ENCODE results near the gene UVSSA.
"Not testable (repeated sequence)": the region's sequence is repeated elsewhere in the genome, so short reads cannot be mapped to it uniquely, and the experiment has no call there.

Gene UVSSA

GRCh38 chr4:1378559-1379231, 31.7 kb downstream of the UVSSA start:
- no peak for DNase-seq

- DNase-seq: no peak
Measured at GRCh38 chr4:1379351-1379781, 32.4 kb downstream of the UVSSA start.

GRCh38 chr4:1379801-1380331, 32.9 kb downstream of the UVSSA start:
- DNase-seq: no peak

DNA sequence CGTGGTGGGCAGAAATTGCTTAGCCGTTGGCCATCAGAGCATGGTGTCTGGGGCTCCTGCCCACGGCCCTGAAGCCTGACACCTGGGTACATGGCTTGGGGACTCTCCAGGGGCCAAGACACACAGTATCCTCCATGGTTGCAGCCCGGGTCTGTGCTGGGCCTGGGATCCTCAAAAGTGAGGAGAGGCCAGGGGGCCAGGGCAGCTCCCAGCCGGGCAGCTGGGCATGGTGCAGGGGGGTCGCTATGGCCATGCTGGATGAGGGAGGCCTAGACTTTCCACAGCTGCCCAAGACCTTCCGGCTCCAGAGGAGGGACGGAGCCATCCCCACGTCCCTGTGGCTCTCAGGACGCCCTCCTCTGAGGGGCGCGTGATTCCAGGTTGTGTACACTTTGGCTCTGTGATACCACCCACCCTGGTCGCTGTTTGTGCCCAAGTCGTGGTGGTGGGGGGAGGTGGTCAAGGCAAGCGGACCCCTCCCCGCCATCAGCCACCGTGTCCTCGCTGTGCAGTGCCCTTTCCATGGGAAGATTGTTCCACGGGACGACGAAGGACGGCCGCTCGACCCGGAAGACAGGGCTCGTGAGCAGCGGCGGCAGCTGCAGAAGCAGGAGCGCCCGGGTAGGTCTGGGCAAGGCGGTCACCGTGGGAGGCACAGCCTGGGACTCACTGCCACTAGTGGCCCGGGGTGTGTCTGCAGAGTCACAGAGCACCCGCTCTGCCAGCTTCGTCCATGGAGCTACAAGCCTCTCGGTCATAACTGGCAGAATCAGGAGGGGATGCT, 33.6 kb downstream of the UVSSA start:
- DNase-seq: no peak

DNA sequence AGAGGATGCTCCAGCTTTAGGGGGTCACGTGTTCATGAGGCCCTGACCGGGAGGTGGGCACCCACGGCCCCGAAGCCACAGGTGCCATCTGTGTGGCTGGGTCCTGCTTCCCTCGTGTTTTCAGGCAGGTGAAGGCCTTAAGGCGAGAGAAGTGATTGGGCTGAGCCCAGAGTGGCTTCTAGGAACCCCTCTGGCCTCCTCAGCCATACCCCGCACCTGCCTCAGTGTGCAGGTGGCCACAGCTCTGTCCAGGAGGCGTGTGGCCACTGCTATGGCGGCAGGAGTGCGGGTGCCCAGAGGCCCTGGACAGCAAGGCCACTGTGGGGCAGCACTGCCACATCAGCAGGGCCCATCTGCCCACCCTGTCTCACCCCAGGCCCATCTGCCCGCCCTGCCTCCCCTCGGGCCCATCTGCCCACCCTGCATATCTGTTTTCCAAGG, 34.2 kb downstream of the UVSSA start:
- no peak for DNase-seq

DNA sequence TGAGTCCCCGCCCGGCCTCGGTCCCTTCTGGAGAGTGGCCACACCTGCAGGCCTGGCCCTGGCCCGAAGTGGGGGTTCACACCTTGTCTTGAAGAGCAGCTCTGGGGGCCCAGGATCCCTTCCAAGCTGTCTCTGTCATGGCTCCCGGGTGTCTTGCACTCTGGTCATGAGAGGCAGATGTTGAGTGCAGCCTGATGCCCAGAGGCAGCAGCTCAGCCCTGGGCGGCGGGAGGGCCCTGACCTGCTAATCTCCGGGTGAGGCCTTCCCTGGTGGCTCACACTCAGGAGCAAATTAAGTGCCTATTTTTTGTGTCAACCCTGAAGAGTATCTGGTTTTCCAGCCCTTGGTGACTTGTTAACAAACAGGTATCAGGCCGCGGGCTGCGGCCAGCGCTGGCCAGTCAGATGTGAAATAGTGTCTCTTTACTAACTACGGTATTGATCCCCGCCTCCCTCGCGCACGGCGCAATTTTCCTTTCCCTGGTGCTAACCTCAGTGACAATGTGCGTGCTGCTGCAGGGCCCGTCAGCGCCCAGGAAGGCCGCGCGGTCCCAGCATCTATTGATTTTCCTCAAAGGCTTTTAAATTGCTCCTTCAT, 35.0 kb downstream of the UVSSA start:
- no peak for DNase-seq

GRCh38 chr4:1382776-1383727, 36.0 kb downstream of the UVSSA start:
- no peak for DNase-seq

DNA sequence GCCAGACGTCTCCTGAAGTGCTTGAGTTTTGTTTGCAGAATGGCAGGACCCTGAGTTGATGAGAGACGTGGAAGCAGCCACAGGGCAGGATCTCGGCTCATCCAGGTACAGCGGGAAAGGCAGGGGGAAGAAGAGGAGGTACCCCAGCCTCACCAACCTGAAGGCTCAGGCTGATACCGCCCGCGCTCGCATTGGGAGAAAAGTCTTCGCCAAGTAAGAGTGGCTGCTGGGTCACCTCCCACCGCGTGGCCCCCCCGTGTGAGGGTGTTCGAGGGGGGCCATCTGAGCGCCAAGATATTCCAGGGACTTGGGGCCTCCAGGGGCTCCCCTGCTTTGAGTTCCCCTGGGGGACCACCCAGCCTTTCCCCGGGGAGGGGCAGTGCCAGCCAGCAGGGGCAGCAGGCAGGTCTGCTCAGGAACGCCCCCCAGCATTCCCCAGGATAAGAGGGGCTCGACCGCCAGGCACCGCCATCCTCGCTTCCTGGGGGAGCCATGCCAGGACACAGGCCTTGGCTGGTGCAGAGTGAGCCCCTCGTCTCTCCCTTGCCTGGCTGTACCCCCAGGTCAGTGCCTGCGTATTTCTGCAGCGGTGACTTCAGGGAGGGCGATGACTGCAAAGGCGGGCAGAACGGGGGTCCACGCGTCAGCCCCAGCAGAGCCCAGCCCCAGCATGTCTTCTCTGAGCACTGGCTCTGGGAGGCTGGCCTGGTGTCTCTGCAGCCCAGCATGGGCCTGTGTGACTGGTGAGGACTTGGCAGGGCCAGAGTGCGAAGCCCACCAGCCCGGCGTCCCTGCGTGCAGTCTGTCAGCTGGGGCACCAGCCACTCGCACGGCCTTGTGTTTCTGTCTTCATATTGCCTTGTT, 37.0 kb downstream of the UVSSA start:
- DNase-seq: no peak

GRCh38 chr4:1384675-1385372, 37.8 kb downstream of the UVSSA start:
- DNase-seq: no peak

GRCh38 chr4:1385373-1386340, 38.6 kb downstream of the UVSSA start:
- no peak for DNase-seq

DNA sequence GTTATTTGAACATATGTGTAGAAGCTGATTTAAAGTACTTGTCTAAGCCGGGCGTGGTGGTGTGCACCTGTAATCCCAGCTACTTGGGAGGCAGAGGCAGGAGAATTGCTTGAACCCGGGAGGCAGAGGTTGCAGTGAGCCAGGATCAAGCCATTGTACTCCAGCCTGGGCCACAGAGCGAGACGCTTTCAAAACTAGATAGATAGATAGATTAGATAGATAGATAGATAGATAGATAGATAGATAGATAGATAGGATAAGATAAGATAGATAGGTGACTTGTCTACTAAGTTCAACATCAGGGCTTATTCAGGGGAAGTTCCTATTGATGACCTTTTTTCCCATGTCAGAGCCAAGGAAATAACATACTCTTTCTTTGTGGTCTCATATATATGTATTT, 46.4 kb downstream of the UVSSA start:
- DNase-seq: not testable (repeated sequence)

GRCh38 chr4:1393866-1394265, 46.9 kb downstream of the UVSSA start:
- DNase-seq: no peak

- DNase-seq: not testable (repeated sequence)
Measured at GRCh38 chr4:1394554-1395388, 47.8 kb downstream of the UVSSA start.

DNA sequence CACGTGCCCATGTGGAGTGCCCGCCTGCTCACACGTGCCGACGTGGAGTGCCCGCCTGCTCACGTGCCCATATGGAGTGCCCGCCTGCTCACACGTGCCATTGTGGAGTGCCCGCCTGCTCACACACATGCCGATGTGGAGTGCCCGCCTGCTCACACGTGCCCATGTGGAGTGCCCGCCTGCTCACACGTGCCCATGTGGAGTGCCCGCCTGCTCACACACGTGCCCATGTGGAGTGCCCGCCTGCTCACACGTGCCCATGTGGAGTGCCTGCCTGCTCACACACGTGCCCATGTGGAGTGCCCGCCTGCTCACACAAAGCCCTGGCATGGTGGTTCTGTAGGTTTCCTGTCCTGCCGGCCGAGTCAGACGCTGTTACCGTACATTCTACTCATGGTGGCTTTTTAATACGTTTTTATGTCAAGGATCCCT, 48.4 kb downstream of the UVSSA start:
- DNase-seq: not testable (repeated sequence)

- no peak for DNase-seq
Measured at GRCh38 chr4:1395941-1396805, 49.2 kb downstream of the UVSSA start.

DNA sequence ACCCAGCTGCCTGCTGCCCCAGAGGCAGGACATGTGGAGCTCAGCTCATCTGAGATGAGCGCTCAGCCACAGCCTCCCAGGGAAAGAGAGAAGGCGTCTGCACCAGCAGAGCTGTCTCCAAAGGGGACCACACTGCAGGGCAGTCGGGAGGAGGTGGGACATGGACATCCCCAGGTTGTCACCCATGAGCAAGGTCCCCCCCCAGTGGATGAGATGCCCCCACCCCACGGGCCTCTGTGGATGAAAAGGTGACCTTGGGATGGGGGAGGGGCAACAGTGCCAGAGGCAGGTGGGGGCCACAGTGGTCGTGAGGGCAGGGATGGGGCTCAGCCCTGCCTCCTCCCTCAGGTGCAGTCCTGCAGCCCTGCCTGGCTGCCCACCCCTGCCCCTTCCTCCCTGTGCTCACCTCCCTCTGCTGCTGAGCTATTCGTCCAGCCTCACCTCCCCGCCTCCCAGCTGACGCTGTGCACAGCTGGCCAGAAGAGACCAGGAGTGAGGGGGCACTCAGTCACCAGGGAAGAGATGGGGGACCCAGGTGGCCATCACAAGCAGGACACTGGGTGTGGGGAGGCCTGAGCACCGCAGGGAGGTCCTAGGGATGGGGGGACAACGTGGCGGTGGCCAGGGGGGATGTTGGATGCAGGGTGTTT, 49.9 kb downstream of the UVSSA start:
- no peak for DNase-seq

All from NCI-H1092 treated with DMSO at 0.1 percent for 48 hours (cell line).